K562 (cell line): ENCODE measurements around the gene RGS19. TPM values are rescaled to one million over a fixed set of nuclear protein-coding genes. Genes with fewer than 3 reads are reported as not detected.

ENCODE experiments used
- ATAC-seq: fragments of 200-7000 bp; cut with Tn5 transposase; 3 replicates; pipeline ENCODE4 v1.9.1; 2020; ENCODE audit warnings: moderate library complexity
- BruUV-seq: library from RNA; stranded (reverse); fragments of 400-500 nt; replicated peaks from 2 replicates; lab custom pipeline; 2021; lab: Mats Ljungman, UMichigan
- CTCF ChIA-PET: fragments of 300-600 bp; formaldehyde crosslinking; extraction: SDS; loops from one replicate; lab custom pipeline; 2021; ENCODE audit warnings: low intra/inter-chr PET ratio; lab: Yijun Ruan, JAX
- POLR2A ChIA-PET: fragments of 300-600, 350-650 bp; sonication (Branson Sonifier 250); formaldehyde crosslinking; extraction: SDS; loops from one replicate; lab custom pipeline; 2021; ENCODE audit warnings: antibody characterized with exemption, inconsistent platforms; lab: Yijun Ruan, JAX
- DNase-seq, 4 experiments: peaks; one replicate each; pipeline versions ENCODE4 v3.0.0 to v3.0.0-alpha.2; 2011 to 2018; ENCODE audit warnings: low spot score in 3 of 4, mixed read lengths in 3 of 4; ENCODE audit errors: extremely low read depth in 1 of 4
- FAIRE-seq: peaks from 2 replicates; lab custom pipeline; 2011; peaks lifted over from hg19 to GRCh38; lab: Jason Lieb, UNC
- H2AFZ ChIP-seq: 2 replicates; pipeline ENCODE4 v1.6.0; 2011; ENCODE audit warnings: low read depth, low read length, control low read depth, inconsistent platforms
- H3K27ac ChIP-seq: fragments of 200-600 bp; 3 replicates; pipeline ENCODE4 v1.8.0; 2011; ENCODE audit warnings: low read depth, mild to moderate bottlenecking, control low read depth, inconsistent platforms, low read length, moderate library complexity, mixed read lengths; ENCODE audit errors: extremely low read depth
- H3K27me3 ChIP-seq, 2 experiments: fragments of 300-600 bp in 1 of 2; 2 replicates in 1 of 2; 3 replicates in 1 of 2; pipeline versions ENCODE4 v1.6.0 to v1.8.0; 2011; ENCODE audit warnings: inconsistent platforms in 2 of 2, low read length in 2 of 2, mild to moderate bottlenecking in 1 of 2, mixed read lengths in 1 of 2, moderate library complexity in 1 of 2; ENCODE audit not compliant: control insufficient read depth in 2 of 2, insufficient read depth in 2 of 2
- H3K36me3 ChIP-seq: fragments of 300-600 bp; 3 replicates; pipeline ENCODE4 v1.8.0; 2011; ENCODE audit warnings: mild to moderate bottlenecking, low read length, inconsistent platforms; ENCODE audit not compliant: control insufficient read depth, insufficient read depth
- H3K4me1 ChIP-seq, 2 experiments: fragments of 200-600 bp in 1 of 2; replicated peaks in 1 of 2; 2 replicates in 1 of 2; 3 replicates in 1 of 2; pipeline versions ENCODE4 v1.5.1 to v1.8.0; 2011; ENCODE audit warnings: inconsistent platforms in 2 of 2, low read length in 2 of 2, mild to moderate bottlenecking in 1 of 2, mixed read lengths in 1 of 2, moderate library complexity in 1 of 2; ENCODE audit not compliant: control insufficient read depth in 2 of 2, insufficient read depth in 2 of 2
- H3K4me2 ChIP-seq: 2 replicates; pipeline ENCODE4 v1.6.1; 2011; ENCODE audit warnings: low read length, control low read depth, inconsistent platforms, mixed read lengths; ENCODE audit not compliant: insufficient read depth
- H3K4me3 ChIP-seq: fragments of 200-600 bp; sonication (generic), shearing (Covaris generic); 2 replicates; pipeline ENCODE4 v1.5.1; 2016; ENCODE audit warnings: control low read depth, inconsistent platforms
- H3K79me2 ChIP-seq: fragments of 200-600 bp; 3 replicates; pipeline ENCODE4 v1.8.0; 2011; ENCODE audit warnings: low read length, inconsistent platforms; ENCODE audit not compliant: control insufficient read depth, insufficient read depth
- H3K9ac ChIP-seq, 2 experiments: 2 replicates each; pipeline versions ENCODE4 v1.6.0 to v1.6.1; 2011; ENCODE audit warnings: low read depth in 2 of 2, low read length in 2 of 2, control low read depth in 1 of 2, inconsistent platforms in 1 of 2, mild to moderate bottlenecking in 1 of 2, mixed read lengths in 1 of 2; ENCODE audit not compliant: insufficient read depth in 1 of 2
- H3K9me1 ChIP-seq: one replicate; pipeline ENCODE4 v1.6.0; 2011; ENCODE audit warnings: inconsistent platforms, mild to moderate bottlenecking, low read length, moderate library complexity; ENCODE audit not compliant: control insufficient read depth, insufficient read depth
- H3K9me3 ChIP-seq: replicated peaks from 2 replicates; pipeline ENCODE4 v1.5.1; 2011; ENCODE audit warnings: low read depth, low read length, inconsistent platforms; ENCODE audit not compliant: control insufficient read depth, insufficient read depth
- H4K20me1 ChIP-seq: replicated peaks from 2 replicates; pipeline ENCODE4 v1.6.1; 2011; ENCODE audit warnings: low read length, inconsistent platforms, mixed read lengths; ENCODE audit not compliant: control insufficient read depth, insufficient read depth
- ARID3B ChIP-seq: fragments of 250-450 bp; sonication (Bioruptor Pico); IDR thresholded peaks from 2 replicates; pipeline ENCODE4 v1.4.0; 2020; ENCODE audit warnings: borderline replicate concordance
- CBX8 ChIP-seq: fragments of 200-600 bp; sonication (generic); IDR thresholded peaks from 2 replicates; pipeline ENCODE4 v1.6.1; 2012; ENCODE audit warnings: borderline replicate concordance, mixed run types, low read depth, mild to moderate bottlenecking, moderate library complexity, mixed read lengths, low read length, control low read depth, inconsistent platforms; ENCODE audit not compliant: poor library complexity, severe bottlenecking; ENCODE audit errors: extremely low read depth
- CREB5 ChIP-seq: fragments of 250-450 bp; sonication (Bioruptor Pico); IDR thresholded peaks from 2 replicates; pipeline ENCODE4 v1.5.0; 2020; ENCODE audit warnings: mild to moderate bottlenecking
- HNRNPL ChIP-seq: fragments of 200-400 bp; formaldehyde crosslinking; IDR thresholded peaks from 2 replicates; pipeline ENCODE4 v1.6.1; 2017; ENCODE audit warnings: low read depth, mild to moderate bottlenecking, low read length
- NR2F6 ChIP-seq: fragments of 450-650 bp; formaldehyde crosslinking; IDR thresholded peaks from 2 replicates; pipeline ENCODE4 v1.4.0; 2020; ENCODE audit warnings: mild to moderate bottlenecking
- SIX5 ChIP-seq, 2 experiments: IDR thresholded peaks; 2 replicates each; pipeline ENCODE4 v1.6.1; 2011; ENCODE audit warnings: low read length in 2 of 2, borderline replicate concordance in 1 of 2, low read depth in 1 of 2, mild to moderate bottlenecking in 1 of 2, moderate library complexity in 1 of 2; ENCODE audit not compliant: insufficient read depth in 1 of 2
- STAG1 ChIP-seq: sonication (generic); formaldehyde crosslinking; IDR thresholded peaks from 2 replicates; pipeline ENCODE4 v1.5.0; 2020; ENCODE audit warnings: missing genetic modification reagents, borderline replicate concordance
- ZNF280B ChIP-seq: fragments of 250-450 bp; sonication (Bioruptor Pico); IDR thresholded peaks from 2 replicates; pipeline ENCODE4 v1.5.1; 2021; ENCODE audit warnings: mild to moderate bottlenecking
- ZNF395 ChIP-seq: fragments of 200-800 bp; sonication (Bioruptor generic); IDR thresholded peaks from 2 replicates; pipeline ENCODE4 v1.6.1; 2017; ENCODE audit warnings: missing genetic modification characterization, missing compliant biosample characterization
- ZNF512 ChIP-seq: IDR thresholded peaks from 2 replicates; pipeline ENCODE4 v1.6.1; 2016; ENCODE audit warnings: missing genetic modification characterization, missing compliant biosample characterization
- ZNF695 ChIP-seq: fragments of 450-650 bp; formaldehyde crosslinking; IDR thresholded peaks from 2 replicates; pipeline ENCODE4 v1.4.0; 2020; ENCODE audit warnings: mild to moderate bottlenecking, moderate library complexity
- ZNF79 ChIP-seq: fragments of 250-450 bp; sonication (Bioruptor Pico); IDR thresholded peaks from 2 replicates; pipeline ENCODE4 v1.4.0; 2020; ENCODE audit warnings: low read depth, mild to moderate bottlenecking, moderate library complexity
- WGBS: fragments of 100-300 bp; shearing (Covaris generic); methylation state at CpG from one replicate; pipeline ENCODE4 v1.1.6; 2016; ENCODE audit warnings: low coverage, mixed read lengths; ENCODE audit not compliant: insufficient coverage; ENCODE audit errors: missing lambda C conversion rate; 5-methylcytosine and 5-hydroxymethylcytosine counted together
- in situ Hi-C: fragments of 300-500 bp; cut with MboI; formaldehyde crosslinking; loops from 4 replicates; pipeline ENCODE4 v1.15.0; 2018; ENCODE audit warnings: inconsistent platforms, mixed read lengths
- intact Hi-C: fragments of 100-400 bp; cut with micrococcal nuclease; formaldehyde crosslinking; loops from 2 replicates; pipeline ENCODE4 v1.14.2; 2022
- polyA plus RNA-seq, 8 experiments: library from polyadenylated mRNA; depleted of rRNA in 4 of 8; stranded (reverse) in 5 of 8; unstranded in 3 of 8; fragments of >200 nt; fragmentation: Nextera tagmentation in 2 of 8; fragmentation: Illumina TruSeq in 1 of 8; extraction: Ambion mirVana in 2 of 8; extraction: Trizol in 1 of 8; gene quantifications; 2 replicates each; pipeline versions ENCODE4 v1.2.1 to v1.2.3, GENCODE V29; 2011 to 2014; ENCODE audit warnings: inconsistent platforms in 1 of 8, missing spikeins in 1 of 8
- total RNA-seq, 7 experiments: library from RNA; depleted of rRNA in 6 of 7; stranded (reverse); fragments of >200 nt in 6 of 7; fragmentation: Illumina TruSeq in 2 of 7; extraction: Trizol in 2 of 7; gene quantifications; 2 replicates each; pipeline versions ENCODE4 v1.2.1 to v1.2.3, GENCODE V29; 2011 to 2021; ENCODE audit warnings: low replicate concordance in 1 of 7
- TF ChIP-seq, protein P1 (sequence below): sonication (generic); IDR thresholded peaks from 2 replicates; pipeline ENCODE4 v1.6.1; 2016

Gene RGS19
- total and polyA plus RNA-seq, 9 of the 15 experiments (the other 6 are each of a cell fraction or from before 2014, with no cell fraction given): 0.41 to 23.7 (median 14.6) TPM

DNA sequence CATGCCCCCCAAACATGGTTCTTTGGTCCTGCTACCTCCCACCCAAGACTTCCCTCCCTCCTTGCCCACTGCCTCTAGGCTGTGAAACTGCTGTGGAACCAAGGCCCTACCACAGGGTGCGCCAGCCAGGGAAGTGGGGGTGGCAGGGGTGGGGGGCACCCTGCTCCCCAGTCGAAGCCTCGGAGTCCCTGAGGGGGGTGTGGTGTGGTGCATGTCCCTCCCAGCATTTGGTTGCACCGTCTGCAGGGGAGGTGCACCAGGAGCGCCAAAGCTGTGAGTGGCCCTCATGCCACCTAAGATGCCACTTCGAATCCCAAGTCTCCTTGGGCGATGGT is 1.8 kb downstream of the RGS19 start:
- Histone ChIP-seq H4K20me1 (no peaks in the 10 kb centered on the region), H3K27me3 (no peaks in the 10 kb centered on the region), H3K9me1 (no peaks in the 10 kb centered on the region), H3K4me2 (no peak overlapping the region), H3K4me1 (peaks cover 13 to 84% of the 10 kb centered on the region in 2 experiments; a peak in 4 of 5 replicates), H2AFZ (no peak overlapping the region), H3K27ac (no peak overlapping the region), H3K36me3 (peaks cover 8% of the 10 kb centered on the region; the same call in 1 of the 3 replicates), H3K9me3 (no peaks in the 10 kb centered on the region), H3K79me2 (peaks cover 10% of the 10 kb centered on the region; the same call in 2 of the 3 replicates), H3K9ac (peak overlapping the region in 1 of 2 experiments; percentile 65; a peak in 1 of 4 replicates), H3K4me3 (no peak overlapping the region)
- ATAC-seq (no peak), FAIRE-seq (no peak), DNase-seq (no peak)
- in situ Hi-C loops (no loop called here), intact Hi-C loops (no loop called here)
- WGBS: 90% methylated on average over 5 of the region's 7 CpGs
- CTCF ChIA-PET: no interaction called here
- POLR2A ChIA-PET: no interaction called here
- BruUV-seq: no TSS peak
- TF ChIP-seq ZNF695 (CRISPR knock-in tag): no peak
- TF ChIP-seq ARID3B: no peak
- TF ChIP-seq HNRNPL: no peak
- TF ChIP-seq ZNF512 (tag): no peak
- no peak for TF ChIP-seq CBX8
- no peak for TF ChIP-seq SIX5 (IDR thresholded peaks at IDR 0.05; ENCODE audit: borderline replicate concordance in 1 of 2, insufficient read depth in 1 of 2, low read depth in 1 of 2, low read length in 2 of 2)
- no peak for TF ChIP-seq ZNF395
- TF ChIP-seq ZNF280B (CRISPR knock-in tag): no peak
- TF ChIP-seq, protein P1, sequence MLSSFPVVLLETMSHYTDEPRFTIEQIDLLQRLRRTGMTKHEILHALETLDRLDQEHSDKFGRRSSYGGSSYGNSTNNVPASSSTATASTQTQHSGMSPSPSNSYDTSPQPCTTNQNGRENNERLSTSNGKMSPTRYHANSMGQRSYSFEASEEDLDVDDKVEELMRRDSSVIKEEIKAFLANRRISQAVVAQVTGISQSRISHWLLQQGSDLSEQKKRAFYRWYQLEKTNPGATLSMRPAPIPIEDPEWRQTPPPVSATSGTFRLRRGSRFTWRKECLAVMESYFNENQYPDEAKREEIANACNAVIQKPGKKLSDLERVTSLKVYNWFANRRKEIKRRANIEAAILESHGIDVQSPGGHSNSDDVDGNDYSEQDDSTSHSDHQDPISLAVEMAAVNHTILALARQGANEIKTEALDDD: no peak
- TF ChIP-seq NR2F6 (CRISPR knock-in tag): no peak
- no peak for TF ChIP-seq CREB5 (CRISPR knock-in tag)
- TF ChIP-seq ZNF79 (CRISPR knock-in tag): no peak
- no peak for TF ChIP-seq STAG1 (CRISPR knock-in tag)
